AG10803 (cell line): ENCODE measurements around the gene NELL2.

ENCODE experiments used
- DNase-seq: peaks from one replicate; pipeline ENCODE4 v3.0.0; 2010; ENCODE audit warnings: low read depth
- H3K4me3 ChIP-seq: 2 replicates; pipeline ENCODE4 v1.5.1; 2011; ENCODE audit warnings: mild to moderate bottlenecking, low read length, control low read depth
- TF ChIP-seq, protein P1 (sequence below): conservative IDR thresholded peaks from 2 replicates; pipeline ENCODE4 v1.5.1; 2011; ENCODE audit warnings: mild to moderate bottlenecking, low read length, control low read depth, inconsistent platforms

NELL2 gene

DNA sequence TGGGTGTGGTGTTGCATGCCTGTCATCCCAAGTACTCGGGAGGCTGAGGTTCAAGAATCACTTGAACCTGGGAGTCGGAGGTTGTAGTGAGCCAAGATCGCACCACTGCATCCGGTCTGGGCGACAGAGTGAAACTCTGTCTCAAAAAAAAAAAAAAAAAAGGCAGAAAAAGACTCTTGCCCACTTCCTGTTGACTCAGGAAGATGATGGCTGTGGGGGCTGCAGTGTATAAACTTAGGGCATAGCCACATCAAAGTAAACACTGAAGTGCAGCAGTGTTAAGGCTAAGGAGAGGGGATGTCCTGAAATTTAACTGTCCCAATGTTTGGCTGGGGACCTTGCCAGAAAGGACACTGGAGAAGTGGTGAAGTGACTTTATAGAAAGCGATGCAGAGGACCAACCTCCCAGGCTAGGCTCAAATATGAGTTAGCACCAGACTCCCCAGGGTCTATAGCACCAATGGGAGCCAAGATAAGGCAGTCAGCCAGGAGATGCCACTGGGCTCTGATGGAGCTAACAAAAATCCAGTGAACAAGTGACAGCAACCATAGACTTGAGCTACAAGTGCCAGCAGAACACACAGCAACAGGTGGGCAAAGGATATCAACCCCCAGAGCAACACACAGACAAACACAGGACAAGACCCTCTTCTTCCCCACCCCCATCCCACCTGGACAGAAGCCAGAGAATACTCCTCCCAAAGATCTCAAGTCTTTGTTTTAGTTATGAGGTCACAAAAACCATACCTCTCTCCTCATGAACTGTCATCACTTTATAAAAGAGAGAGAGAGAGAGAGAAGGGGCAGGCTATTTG, 28.0 kb downstream of the NELL2 start:
- DNase-seq = no peak
- no peak overlapping the region for H3K4me3 ChIP-seq
- TF ChIP-seq, protein P1, sequence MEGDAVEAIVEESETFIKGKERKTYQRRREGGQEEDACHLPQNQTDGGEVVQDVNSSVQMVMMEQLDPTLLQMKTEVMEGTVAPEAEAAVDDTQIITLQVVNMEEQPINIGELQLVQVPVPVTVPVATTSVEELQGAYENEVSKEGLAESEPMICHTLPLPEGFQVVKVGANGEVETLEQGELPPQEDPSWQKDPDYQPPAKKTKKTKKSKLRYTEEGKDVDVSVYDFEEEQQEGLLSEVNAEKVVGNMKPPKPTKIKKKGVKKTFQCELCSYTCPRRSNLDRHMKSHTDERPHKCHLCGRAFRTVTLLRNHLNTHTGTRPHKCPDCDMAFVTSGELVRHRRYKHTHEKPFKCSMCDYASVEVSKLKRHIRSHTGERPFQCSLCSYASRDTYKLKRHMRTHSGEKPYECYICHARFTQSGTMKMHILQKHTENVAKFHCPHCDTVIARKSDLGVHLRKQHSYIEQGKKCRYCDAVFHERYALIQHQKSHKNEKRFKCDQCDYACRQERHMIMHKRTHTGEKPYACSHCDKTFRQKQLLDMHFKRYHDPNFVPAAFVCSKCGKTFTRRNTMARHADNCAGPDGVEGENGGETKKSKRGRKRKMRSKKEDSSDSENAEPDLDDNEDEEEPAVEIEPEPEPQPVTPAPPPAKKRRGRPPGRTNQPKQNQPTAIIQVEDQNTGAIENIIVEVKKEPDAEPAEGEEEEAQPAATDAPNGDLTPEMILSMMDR = no peak

DNA sequence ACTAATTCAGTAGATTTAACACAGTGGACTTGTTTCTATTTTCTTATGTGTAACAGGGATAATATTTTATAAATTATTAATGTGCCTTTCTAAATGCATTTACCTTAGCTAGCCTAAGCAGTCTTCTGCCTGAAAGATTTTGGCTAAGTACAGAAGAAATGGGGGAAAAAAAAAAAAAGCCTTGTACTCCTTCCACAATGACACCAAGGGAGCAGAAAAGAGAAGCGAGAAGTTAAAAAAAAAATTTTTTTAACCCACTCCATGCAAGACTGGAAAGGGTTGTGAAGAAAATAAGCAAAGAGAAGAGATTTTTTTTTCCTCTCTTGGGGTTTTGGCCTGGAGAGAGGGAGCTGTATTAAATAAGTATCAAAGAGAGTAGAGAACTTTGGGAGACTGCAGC, 28.7 kb downstream of the NELL2 start:
- DNase-seq = no peak
- TF ChIP-seq, protein P1 = no peak
- no peak overlapping the region for H3K4me3 ChIP-seq

DNA sequence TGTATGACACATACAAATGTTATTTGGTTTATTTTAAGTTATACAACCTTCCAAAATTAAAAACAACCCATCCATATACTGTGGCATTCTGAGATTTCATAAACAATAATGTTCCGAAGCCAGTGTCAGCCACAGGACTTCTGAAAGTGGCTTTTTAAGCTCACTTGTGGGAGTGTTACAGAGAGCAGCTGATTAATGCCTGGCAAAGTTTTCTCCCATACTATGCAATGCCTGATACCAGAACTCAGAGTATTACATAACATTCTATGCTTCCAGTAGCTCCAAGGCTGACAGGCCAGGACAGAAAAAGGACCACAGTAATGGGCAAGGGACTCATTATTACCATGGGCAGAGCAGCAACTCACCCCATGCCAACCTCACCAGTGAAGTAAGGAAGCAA, 29.3 kb downstream of the NELL2 start:
- H3K4me3 ChIP-seq = no peak overlapping the region
- peak; percentile 7 for DNase-seq
- TF ChIP-seq, protein P1 = no peak

DNA sequence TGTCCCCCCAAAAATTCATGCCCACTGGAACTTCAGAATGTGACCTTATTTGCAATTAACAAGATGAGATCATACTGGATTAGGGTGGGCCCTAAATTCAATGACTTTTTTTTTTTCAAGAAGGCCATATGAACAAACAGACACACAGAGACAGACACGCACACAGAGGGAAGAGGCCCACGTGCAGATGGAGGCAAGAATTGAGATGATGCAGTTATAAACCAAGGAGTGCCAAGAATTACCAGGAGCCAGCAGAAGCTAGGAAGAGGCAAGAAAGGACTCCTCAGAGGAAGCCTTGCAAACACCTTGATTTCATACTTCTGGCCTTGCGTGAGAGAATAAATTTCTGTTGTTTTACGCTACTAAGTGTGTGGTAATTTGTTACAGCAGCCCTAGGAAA, 33.4 kb downstream of the NELL2 start:
- DNase-seq = no peak
- TF ChIP-seq, protein P1 = no peak
- H3K4me3 ChIP-seq = no peak overlapping the region

DNA sequence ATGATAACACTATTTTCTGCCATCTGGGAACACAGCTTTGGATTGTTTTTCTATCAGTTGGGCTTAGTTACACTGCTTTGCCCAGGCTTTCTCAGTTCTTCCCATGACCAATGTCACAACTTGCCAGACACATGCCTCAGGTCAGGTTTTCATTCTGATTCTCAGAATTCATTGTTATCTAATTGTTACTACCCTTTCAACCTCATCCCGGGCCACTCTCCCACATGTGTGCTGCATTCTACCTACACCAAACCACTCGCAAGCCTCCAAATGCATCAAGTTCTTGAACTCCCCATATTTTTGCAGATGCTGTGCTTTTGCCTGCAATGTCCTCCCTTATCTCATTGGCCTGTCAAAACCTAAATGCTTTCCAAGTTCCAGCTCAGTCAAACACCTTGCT, 36.3 kb downstream of the NELL2 start:
- TF ChIP-seq, protein P1 = no peak
- H3K4me3 ChIP-seq = no peak overlapping the region
- DNase-seq = no peak

DNA sequence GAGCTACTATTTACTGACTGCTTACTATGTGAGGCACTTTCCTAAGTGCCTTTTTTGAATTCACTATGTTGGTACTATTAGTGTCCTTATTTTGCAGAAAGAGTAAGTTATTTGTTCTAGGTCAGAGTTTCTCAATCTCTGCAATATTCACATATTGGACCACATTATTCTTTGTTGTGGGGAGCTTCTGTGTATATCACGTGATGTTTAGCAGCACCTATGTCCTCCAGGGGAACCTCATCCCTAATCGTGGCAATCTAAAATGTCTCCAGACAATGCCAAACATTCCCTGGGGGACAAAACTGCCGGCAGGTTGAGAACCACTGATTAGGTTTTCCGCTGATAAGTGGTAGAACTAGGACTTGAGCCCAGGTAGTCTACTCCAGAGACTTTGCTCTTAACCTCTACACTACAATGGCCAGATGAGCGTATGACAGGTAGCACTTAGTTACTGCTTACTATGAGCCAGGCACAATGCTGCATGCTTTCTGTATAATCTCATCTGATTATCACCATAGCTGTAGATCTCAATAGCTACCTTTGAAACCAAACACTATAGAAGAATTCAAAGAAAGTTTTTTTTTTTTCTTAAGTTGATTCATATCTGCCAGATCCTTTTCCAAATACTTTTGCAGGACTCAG, 38.9 kb downstream of the NELL2 start:
- DNase-seq = no peak

More for the DNA sequence above, 38.9 kb downstream of the NELL2 start:
- H3K4me3 ChIP-seq = no peak overlapping the region
- TF ChIP-seq, protein P1 = no peak
